ENCODE data around the gene BCL2L12.
"Not testable (repeated sequence)": the region's sequence is repeated elsewhere in the genome, so short reads cannot be mapped to it uniquely, and the experiment has no call there.

BCL2L12 gene

DNA sequence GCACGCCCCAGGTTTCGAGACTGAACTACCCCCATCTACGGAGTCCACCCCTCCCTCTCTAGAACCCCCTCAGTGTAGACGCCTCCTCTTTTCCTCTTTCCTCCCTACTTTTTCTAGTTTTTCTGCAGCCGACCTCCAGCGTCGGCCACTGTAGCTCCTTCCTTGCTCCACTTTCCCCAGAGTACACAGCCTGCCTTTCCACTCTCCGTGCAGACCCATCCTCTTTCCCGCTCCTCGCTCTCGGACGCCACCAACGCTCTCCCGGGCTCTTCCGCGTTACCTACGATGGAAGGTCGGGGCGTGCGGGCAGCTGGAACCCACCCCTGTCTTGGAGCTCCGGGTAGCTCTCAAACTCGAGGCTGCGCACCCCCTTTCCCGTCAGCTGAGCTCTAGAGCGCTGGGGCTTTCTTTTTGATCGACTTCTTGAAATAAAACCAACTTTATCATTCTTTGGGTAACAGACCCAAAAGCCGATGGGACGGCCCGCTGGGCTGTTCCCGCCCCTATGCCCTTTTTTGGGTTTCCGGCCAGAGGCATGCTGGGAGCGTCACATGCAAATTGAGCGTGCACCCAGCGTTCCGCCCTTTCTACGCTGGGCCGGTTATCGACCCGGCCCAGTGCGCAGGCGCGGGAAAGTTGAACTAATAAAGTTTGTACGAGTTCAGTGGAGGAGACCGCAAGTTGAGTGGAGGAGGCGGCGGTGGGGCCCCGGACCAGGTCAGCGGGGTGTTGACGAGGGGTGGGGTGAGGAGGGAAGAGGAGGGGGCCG lies at the start of gene BCL2L12, which contains the start of gene IRF3:
TSS of gene BCL2L12 (plus strand) at position 583 of the 769 bp plus-strand sequence. CDS start 760 bp downstream, outside the sequence.
TSS of gene IRF3 (minus strand) at position 507 of the 769 bp plus-strand sequence. CDS start 1,019 bp downstream, outside the sequence.
- peak; percentile 97 for DNase-seq (ENCODE audit: low spot score)

- no peak for DNase-seq (ENCODE audit: low spot score)
Observed at GRCh38 chr19:49616532-49616931, 49.2 kb upstream of the BCL2L12 start.

GRCh38 chr19:49616945-49617344 lies 48.8 kb upstream of the BCL2L12 start:
- DNase-seq (ENCODE audit: low spot score): no peak

DNA sequence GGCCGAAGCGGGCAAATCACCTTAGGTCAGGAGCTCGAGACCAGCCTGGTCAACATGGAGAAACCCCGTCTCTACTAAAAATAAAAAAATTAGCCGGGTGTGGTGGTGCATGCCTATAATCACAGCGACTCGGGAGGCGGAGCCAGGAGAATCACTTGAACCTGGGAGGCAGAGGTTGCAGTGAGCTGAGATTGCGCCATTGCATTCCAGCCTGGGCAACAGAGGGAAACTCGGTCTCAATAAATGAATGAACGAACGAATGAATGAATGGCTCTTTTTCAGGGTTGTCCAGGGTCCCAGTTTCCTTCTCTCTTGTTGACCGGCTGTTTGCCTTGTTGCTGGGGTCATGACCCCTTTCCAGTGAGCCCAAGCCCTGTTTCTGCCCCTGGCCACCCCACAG lies 47.9 kb upstream of the BCL2L12 start:
- DNase-seq (ENCODE audit: low spot score): not testable (repeated sequence)

- no peak for DNase-seq (ENCODE audit: low spot score)
Observed at GRCh38 chr19:49624967-49625910, 40.5 kb upstream of the BCL2L12 start.

- no peak for DNase-seq (ENCODE audit: low spot score)
Observed at GRCh38 chr19:49626226-49626625, 39.5 kb upstream of the BCL2L12 start.

DNA sequence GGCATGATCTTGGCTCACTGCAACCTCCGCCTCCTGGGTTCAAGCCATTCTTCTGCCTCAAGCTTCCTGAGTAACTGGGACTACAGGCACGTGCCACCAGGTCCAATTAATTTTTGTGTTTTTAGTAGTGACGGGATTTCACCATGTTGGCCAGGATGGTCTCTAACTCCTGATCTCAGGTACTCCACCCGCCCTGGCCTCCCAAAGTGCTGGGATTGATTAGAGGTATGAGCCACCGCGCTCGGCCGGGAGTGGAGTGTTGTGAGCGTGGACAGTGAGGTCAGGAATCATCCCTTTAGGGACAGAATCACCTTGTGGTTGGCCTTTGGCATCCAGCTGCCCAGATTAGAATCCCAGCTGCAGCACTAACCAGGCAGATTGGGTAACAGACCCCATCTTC lies 36.1 kb upstream of the BCL2L12 start:
- no peak for DNase-seq (ENCODE audit: low spot score)

DNA sequence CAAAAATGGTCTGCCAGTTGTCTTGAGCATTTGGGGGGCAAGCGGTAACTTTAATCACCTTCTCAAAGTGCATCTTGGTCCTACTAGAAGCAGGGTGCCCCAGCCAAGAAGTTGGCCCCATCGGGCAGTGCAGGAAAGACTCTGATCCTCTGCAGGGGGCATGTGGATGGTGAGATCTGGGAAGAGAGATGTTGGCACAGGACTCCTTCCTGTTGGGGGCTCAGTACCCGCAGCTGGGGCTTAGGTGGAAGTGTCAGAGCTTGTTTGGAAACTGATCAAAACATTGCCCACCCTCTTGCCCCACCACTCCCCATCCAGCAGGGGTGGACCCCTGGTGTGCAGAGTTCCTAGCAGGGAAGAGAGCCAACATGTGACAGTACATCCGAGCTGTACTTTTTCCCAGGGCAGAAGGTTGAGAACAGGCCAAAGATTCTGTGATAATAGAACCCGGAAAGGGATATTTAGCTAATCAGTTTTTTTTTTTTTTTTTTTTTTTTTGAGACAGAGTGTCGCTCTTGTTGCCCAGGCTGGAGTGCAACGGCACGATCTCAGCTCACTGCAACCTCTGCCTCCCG lies 34.6 kb upstream of the BCL2L12 start:
- no peak for DNase-seq (ENCODE audit: low spot score)

GRCh38 chr19:49631610-49632192 lies 34.0 kb upstream of the BCL2L12 start:
- DNase-seq (ENCODE audit: low spot score): no peak

DNA sequence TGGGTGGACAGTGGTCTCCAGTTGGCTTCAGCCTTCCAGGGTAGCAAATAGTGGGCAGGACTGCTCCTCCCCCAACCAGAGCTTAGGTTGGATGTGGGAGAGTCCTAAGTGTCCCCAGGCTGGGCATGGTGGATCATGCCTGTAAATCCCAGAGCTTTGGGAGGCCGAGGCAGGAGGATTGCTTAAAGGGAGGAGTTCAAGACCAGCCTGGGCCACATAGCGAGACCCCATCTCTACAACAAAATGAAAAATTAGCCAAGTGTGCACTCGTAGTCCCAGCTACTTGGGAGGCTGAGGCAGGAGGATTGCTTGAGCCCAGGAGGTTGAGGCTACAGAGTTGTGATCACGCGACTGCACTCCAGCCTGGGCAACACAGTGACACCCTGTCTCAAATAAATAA lies 33.2 kb upstream of the BCL2L12 start:
- DNase-seq (ENCODE audit: low spot score): no peak

DNA sequence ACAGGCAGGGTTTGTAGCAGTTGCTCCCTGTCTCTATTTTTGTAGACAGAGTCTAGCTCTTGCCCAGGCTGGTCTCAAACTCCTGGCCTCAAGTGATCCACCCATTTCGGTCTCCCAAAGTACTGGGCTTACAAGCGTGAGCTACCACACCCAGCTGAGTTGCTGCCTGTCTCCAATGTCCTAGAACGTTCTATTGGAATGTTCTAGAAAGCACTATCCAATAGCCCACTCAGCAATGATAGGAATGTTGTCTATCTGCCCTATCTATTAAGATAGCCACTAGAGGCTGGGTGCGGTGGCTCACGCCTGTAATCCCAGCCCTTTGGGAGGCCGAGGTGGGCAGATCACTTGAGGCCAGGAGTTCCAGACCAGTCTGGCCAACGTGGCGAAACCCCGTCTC lies 32.5 kb upstream of the BCL2L12 start:
- not testable (repeated sequence) for DNase-seq (ENCODE audit: low spot score)

DNA sequence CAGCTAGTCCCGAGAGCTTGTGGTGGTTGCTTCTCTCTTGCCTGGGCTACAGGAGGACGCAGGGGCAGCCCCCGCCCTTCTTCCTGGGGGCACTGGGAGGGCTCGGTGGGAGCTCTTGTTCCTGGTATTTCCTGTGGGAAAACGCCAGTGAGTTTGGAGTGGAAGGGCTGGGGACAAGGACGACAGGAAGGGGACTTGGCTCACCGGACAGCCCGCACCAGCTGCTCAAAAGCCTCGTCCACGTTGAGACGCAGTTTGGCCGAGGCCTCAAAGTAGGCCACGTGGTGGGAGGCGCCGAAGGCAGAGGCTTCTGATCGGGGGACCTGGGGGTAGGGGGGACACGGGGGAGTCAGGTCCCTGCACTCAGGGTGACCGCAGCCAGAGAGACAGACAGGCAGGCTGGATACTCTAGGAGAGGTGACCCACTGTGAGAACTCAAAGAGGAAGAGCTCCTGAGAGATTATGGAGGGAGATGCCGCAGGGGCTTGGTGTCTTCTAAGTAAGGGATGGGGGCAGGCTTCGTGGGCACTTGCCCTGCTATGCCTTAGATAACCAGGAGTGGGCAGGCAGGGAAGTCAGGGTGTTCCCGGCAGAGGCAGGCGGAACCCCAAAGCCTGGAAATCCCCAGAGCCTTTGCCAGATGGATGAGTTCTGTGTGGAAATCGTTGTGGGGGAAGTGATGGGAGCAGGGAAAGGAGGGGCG lies 30.1 kb upstream of the BCL2L12 start:
- no peak for DNase-seq (ENCODE audit: low spot score)

GRCh38 chr19:49636233-49636932 lies 29.4 kb upstream of the BCL2L12 start:
- no peak for DNase-seq (ENCODE audit: low spot score)

GRCh38 chr19:49637821-49638738 lies 27.7 kb upstream of the BCL2L12 start:
- peak; percentile 86 for DNase-seq (ENCODE audit: low spot score)

- DNase-seq (ENCODE audit: low spot score): peak; percentile 27
Observed at GRCh38 chr19:49639401-49640112, 26.2 kb upstream of the BCL2L12 start.

DNA sequence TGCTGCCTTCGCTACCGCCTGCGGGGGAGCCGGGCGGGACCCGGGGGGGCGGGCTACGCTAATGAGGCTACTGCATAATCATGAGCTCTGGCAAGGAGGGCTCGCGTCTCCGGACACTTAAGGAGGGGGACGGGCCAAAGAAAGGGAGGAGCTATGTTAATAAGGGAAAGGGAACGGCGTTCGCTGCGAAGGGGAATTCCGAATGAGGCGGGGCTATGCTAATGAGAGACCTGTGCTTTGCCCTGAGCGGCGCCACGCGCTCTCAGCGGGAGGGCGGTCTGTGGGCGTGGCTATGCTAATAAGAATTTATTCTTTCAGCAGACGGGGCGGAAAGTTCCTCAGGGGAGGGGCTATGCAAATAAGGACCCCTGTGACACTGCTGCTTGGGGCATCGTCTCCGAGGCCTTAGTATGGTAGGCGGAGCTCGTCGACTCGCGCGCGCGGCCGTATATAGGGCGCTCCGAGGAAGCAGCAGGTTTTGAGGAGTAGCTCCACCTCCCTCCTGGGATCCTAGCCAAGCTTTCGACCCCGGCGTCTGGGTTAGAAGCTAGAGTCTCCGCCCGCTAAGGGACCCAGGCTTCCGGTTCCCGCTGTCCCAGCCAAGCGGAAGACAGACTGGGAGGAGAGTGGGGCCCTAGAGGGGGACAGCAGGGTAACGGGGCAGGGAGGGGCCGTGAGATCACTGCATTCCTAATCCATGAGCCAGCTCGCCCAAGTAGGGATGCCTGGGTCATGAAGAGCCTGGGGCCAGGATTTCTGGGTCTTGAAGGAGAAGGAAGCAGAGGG lies 25.4 kb upstream of the BCL2L12 start, which contains the start of gene RRAS:
TSS of gene RRAS (minus strand) at position 31 of the 786 bp plus-strand sequence. CDS start 45 bp downstream, outside the sequence.
- peak; percentile 100 for DNase-seq (ENCODE audit: low spot score)

- DNase-seq (ENCODE audit: low spot score): peak; percentile 100
Observed at GRCh38 chr19:49641688-49642491, 23.8 kb upstream of the BCL2L12 start, which contains the start of gene SCAF1. SCAF1 (plus strand) TSS chr19:49642209; CDS start chr19:49645027, 2,818 bp downstream.
